ENCODE measurements around the gene CFAP100.

DNA sequence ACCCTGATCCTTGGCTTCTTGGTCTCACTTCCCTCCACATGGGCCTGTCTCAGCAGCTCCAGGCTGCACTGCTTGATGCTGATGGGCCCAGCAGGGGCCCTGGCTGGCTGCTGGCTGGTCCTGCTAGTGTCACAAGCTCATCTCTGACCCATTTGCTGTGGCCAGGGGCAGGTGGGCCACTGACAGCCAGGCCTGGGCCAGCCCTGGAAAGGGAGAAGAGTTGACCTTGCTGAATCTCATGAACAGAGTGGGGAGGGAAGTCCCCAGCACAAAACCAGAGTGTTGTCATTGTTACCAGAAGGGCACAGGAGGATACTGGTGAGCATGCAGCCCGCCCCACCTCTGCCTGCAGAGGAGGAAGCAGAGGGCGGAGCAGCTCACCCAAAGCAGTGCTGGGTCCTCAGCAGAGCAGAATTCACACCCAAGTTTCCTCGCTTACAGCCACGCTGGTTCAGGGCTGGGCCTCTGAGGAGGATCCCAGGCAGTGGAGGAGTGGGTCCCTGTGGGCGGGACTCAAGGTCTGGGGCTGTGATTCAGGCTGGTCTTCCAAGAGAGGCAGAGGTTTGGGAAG is 29.9 kb upstream of the CFAP100 start:
- TF ChIP-seq POLR2AphosphoS5 (IDR thresholded peaks at IDR 0.05; ENCODE audit: low read depth, low read length) (no peak), SIN3A (IDR thresholded peaks at IDR 0.05; ENCODE audit: borderline replicate concordance, insufficient read depth, low read length) (no peak), TAF1 (IDR thresholded peaks at IDR 0.05; ENCODE audit: borderline replicate concordance, insufficient read depth, low read length) (no peak), FOXP2 (optimal IDR thresholded peaks at IDR 0.05; ENCODE audit: borderline replicate concordance, extremely low read depth, extremely low read length, insufficient read depth) (no peak)
- TF ChIP-seq, protein P1, sequence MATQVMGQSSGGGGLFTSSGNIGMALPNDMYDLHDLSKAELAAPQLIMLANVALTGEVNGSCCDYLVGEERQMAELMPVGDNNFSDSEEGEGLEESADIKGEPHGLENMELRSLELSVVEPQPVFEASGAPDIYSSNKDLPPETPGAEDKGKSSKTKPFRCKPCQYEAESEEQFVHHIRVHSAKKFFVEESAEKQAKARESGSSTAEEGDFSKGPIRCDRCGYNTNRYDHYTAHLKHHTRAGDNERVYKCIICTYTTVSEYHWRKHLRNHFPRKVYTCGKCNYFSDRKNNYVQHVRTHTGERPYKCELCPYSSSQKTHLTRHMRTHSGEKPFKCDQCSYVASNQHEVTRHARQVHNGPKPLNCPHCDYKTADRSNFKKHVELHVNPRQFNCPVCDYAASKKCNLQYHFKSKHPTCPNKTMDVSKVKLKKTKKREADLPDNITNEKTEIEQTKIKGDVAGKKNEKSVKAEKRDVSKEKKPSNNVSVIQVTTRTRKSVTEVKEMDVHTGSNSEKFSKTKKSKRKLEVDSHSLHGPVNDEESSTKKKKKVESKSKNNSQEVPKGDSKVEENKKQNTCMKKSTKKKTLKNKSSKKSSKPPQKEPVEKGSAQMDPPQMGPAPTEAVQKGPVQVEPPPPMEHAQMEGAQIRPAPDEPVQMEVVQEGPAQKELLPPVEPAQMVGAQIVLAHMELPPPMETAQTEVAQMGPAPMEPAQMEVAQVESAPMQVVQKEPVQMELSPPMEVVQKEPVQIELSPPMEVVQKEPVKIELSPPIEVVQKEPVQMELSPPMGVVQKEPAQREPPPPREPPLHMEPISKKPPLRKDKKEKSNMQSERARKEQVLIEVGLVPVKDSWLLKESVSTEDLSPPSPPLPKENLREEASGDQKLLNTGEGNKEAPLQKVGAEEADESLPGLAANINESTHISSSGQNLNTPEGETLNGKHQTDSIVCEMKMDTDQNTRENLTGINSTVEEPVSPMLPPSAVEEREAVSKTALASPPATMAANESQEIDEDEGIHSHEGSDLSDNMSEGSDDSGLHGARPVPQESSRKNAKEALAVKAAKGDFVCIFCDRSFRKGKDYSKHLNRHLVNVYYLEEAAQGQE (IDR thresholded peaks at IDR 0.05; ENCODE audit: insufficient read depth in 1 of 2, low read depth in 2 of 2, low read length in 2 of 2) = no peak
